ENCODE measurements around the gene GRIP2.

GRIP2 gene

GRCh38 chr3:14539742-14540491 is at the start of gene GRIP2:
Gene GRIP2 (minus strand): TSS chr3:14540342. CDS start chr3:14540308, 34 bp downstream.
- DNase-seq (ENCODE audit: low read depth): no peak

GRCh38 chr3:14588425-14589112 is 48.4 kb upstream of the GRIP2 start:
- DNase-seq (ENCODE audit: low read depth): no peak

GRCh38 chr3:14587740-14588360 is 47.7 kb upstream of the GRIP2 start:
- peak; percentile 39 for DNase-seq (ENCODE audit: low read depth)

- no peak for DNase-seq (ENCODE audit: low read depth)
These were observed 46.5 kb upstream of the GRIP2 start for GRCh38 chr3:14586611-14587010.

GRCh38 chr3:14583548-14584091 is 43.5 kb upstream of the GRIP2 start:
- DNase-seq (ENCODE audit: low read depth): no peak

- DNase-seq (ENCODE audit: low read depth): no peak
These were observed 41.9 kb upstream of the GRIP2 start for GRCh38 chr3:14582045-14582410.

GRCh38 chr3:14581334-14582044 is 41.3 kb upstream of the GRIP2 start:
- no peak for DNase-seq (ENCODE audit: low read depth)

GRCh38 chr3:14577897-14578296 is 37.8 kb upstream of the GRIP2 start:
- no peak for DNase-seq (ENCODE audit: low read depth)

GRCh38 chr3:14576163-14576562 is 36.0 kb upstream of the GRIP2 start:
- DNase-seq (ENCODE audit: low read depth): no peak

GRCh38 chr3:14574183-14574582 is 34.0 kb upstream of the GRIP2 start:
- no peak for DNase-seq (ENCODE audit: low read depth)

GRCh38 chr3:14573706-14574105 is 33.6 kb upstream of the GRIP2 start:
- no peak for DNase-seq (ENCODE audit: low read depth)

GRCh38 chr3:14570864-14571263 is 30.7 kb upstream of the GRIP2 start:
- DNase-seq (ENCODE audit: low read depth): no peak

- no peak for DNase-seq (ENCODE audit: low read depth)
These were observed 29.9 kb upstream of the GRIP2 start for GRCh38 chr3:14570089-14570488.

DNA sequence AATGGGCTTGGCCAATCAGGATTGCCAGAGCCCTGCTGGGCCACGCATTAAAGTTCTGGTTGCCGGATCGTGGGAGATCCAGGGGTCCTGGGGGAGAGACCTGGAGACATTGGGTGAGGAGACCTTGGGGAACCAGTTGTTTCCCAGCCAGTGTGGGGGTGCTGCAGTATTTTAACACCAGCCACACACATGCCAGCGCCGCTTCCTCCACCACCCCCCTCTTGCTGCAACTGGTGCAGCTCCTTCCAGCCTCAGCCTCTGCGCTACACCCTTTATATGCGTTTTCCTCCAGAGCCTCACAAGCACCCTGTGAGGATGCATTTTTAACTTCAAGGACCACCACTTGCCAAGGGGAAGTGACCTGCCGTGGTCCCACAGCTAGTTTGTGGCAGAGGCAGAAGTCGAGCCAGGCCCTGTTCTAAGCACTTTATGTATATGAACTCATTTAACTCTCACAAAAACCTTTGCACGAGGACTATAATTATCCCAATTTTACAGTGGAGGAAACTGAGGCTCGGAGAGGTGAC is 29.4 kb upstream of the GRIP2 start:
- DNase-seq (ENCODE audit: low read depth): no peak

DNA sequence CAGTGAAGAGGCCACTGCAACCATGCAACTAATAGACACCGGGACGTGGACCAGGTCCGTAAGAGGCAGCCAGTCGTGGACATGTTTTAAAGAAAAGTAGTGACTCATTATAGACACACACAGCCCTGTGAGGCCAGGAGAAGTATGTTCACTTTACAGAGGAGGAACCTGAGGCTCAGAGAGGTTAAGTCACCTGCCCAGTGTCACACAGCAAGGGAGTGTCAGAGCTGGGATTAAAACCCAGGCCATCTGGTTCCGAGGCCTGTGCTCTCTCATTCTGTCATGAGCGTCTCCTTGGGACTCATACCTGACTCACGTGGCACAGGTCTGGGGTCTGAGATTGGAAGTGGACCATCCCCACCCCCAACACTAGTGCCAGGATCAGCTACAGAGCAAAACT is 28.1 kb upstream of the GRIP2 start:
- no peak for DNase-seq (ENCODE audit: low read depth)

DNA sequence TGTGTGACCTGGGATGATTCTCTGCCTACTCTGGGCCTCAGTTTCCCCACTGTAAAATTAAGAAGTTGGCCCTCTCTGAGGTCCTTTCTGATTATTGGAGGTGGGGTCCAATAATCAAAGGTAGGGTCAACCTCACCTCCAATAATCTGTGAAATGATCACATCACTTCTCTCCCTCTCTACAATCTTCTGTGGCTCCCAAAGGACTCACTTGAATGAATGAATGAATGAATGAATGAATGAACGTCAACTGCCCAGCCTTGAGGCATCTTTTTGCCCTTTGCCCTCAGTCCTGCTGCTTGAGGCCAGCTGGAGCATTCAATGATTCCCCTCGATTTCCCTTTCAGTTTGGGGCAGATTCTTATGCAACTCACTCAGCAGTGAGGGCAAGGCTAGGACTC is 26.7 kb upstream of the GRIP2 start:
- DNase-seq (ENCODE audit: low read depth): no peak

DNA sequence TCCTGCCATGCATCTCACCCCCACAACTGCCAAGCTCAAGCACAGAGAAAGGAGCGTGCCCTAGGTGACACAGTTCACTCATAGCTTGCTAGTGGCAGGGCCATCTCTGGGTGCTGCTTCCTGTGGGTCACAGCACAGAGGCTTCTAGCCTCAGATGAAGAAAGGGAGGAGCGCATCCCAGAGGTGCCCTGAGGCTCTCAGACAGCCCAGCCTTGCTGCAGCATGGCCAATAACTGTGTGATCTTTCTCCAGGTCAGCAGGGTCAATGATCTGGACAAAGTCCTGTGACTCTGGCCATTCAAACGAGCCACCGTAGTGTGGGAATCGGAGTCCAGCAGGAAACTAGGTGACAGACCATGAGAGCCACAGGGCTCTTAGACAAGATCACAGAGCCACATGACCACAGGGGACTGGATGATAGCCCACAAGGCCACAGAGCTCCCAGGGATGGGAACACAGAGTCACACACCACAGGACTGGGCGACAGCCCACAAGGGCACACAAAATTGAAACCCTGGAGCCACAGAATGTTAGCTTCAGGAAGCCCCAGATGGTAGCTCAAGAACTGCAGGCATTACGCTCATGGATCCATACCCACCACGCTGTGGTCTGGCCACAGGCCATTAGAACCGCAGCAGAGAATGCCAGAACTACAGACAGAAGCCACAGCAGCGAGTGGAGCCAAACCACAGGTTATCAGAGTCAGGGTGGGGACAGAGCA is 25.9 kb upstream of the GRIP2 start:
- peak; percentile 28 for DNase-seq (ENCODE audit: low read depth)

- DNase-seq (ENCODE audit: low read depth): no peak
These were observed 24.6 kb upstream of the GRIP2 start for GRCh38 chr3:14564741-14565140.

- no peak for DNase-seq (ENCODE audit: low read depth)
These were observed 23.9 kb upstream of the GRIP2 start for GRCh38 chr3:14563946-14564539.

DNA sequence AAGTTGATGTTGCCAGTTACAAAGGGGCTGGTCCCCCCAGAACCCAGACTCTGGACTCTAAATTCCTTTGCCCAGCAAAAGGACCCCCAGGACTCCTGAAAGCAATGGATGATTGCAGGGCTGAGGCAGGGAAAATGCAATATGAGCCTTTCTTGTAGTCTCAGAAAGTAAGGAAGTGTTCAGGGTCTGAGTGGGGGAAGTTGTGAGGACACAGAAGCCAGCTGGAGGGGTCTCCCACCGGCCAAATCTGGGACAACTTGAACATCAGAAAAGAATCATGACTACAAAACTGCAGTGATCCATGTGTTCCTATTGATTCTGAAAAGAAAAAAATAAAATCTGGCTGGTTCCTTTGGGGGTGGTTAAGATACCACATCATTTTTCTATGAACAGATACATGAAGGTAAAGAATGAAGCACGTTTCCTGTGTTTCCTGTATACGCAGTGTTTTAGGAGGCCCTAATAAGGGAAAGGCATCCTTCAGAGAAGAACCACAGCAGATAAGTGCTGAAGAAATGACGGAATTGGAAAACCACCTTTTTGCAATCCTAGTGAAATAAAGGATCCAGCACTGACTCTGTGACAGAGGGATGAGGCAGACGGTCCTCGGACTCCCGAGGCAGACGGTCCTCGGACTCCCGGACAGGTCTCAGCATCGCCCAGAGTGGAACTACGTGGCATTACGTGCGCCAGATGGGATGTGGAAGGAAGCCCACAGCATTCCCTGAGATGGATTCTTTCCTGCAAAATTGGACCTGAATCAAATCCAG is 22.2 kb upstream of the GRIP2 start:
- DNase-seq (ENCODE audit: low read depth): no peak
